ENCODE data around the gene TTC39B.

TTC39B gene

DNA sequence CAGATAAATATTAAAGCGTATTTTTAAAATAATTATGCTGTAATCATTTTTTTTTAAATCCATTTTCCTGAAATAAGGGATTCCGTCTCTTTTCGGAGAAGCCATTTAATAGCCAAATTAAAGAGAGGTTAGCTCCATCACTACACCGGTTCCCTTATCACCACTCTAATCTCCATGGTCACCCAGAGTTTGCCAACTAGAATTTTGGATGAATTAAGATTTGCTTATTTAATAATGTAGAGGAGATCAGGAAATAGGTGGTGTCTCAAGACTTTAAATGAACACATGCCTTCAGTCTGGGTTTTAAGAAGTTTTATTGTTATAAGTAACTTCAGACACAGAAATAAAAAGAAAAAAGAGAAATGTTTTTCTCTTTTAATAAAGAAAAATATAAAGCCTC is 151.7 kb downstream of the TTC39B start:
- no peak for DNase-seq
- in situ Hi-C loops (cut with MboI; ENCODE audit: low pct_unique_long_range_greater_than_20kb, low sequenced_read_pairs), result no loop called here

DNA sequence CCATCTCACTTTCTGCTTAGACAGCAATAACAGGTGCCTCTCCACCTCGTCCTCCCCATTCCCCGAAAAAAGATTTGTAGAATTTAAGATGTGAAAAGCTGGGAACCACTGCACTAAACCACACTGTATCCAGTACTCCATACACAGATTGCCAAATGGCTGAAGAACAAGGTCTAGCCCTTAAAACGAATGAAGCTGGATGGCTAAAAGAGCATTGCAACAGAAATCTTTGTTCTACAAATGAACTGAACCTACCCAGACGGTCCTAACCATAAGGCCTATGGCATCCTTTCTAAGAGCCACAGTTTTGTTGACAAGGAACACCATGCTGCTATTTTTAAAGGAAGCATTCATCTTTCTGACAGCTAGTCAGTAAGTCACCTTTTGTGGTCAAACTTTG is 152.3 kb downstream of the TTC39B start:
- in situ Hi-C loops (cut with MboI; ENCODE audit: low pct_unique_long_range_greater_than_20kb, low sequenced_read_pairs), result no loop called here
- no peak for DNase-seq

DNA sequence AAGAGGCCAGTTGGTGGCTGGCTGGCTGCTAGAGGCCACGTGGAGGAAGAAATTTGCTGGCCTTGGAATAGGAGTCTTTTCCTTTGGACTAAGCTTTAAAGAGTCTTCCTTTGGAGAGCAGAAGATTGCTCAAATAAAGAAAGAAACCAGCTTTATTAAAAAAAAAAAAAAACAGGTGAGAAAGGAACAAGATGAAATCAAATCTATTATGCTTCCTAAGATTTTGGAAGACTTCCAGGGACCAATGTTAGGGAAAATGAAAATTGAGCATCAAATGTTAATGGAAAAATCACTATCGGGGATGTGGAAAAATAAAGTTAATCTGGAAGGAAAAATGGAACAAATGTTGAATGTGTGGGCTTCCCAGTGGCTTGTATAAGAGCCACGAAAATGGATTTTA is 153.1 kb downstream of the TTC39B start:
- DNase-seq, result no peak
- in situ Hi-C loops (cut with MboI; ENCODE audit: low pct_unique_long_range_greater_than_20kb, low sequenced_read_pairs), result no loop called here

DNA sequence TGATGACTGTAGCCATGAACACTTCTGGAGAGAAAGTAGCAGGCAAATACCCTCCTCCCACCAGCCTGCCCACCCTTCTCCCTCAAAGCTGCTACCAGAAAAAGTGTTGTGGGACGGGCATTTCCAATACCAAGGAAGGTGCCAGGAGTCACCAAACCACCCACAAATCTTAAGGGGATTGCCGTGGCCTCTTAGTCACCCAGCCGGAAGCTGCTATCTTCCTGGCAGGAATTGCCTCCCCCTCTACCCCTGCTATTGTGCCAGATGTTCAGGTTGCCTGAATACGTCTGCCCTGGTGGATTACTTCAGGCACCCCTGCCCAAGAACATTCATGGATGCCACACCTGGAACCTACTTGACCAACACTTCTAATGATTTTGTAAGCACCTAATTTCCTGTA is 156.1 kb downstream of the TTC39B start:
- DNase-seq, result no peak
- in situ Hi-C loops (cut with MboI; ENCODE audit: low pct_unique_long_range_greater_than_20kb, low sequenced_read_pairs), result no loop called here

GRCh38 chr9:15149450-15149849 is 157.6 kb downstream of the TTC39B start:
- no peak for DNase-seq
- in situ Hi-C loops (cut with MboI; ENCODE audit: low pct_unique_long_range_greater_than_20kb, low sequenced_read_pairs), result no loop called here

GRCh38 chr9:15146268-15146700 is 160.7 kb downstream of the TTC39B start:
- in situ Hi-C loops (cut with MboI; ENCODE audit: low pct_unique_long_range_greater_than_20kb, low sequenced_read_pairs), result no loop called here
- DNase-seq, result no peak

GRCh38 chr9:15144622-15145061 is 162.4 kb downstream of the TTC39B start:
- in situ Hi-C loops (cut with MboI; ENCODE audit: low pct_unique_long_range_greater_than_20kb, low sequenced_read_pairs), result no loop called here

DNA sequence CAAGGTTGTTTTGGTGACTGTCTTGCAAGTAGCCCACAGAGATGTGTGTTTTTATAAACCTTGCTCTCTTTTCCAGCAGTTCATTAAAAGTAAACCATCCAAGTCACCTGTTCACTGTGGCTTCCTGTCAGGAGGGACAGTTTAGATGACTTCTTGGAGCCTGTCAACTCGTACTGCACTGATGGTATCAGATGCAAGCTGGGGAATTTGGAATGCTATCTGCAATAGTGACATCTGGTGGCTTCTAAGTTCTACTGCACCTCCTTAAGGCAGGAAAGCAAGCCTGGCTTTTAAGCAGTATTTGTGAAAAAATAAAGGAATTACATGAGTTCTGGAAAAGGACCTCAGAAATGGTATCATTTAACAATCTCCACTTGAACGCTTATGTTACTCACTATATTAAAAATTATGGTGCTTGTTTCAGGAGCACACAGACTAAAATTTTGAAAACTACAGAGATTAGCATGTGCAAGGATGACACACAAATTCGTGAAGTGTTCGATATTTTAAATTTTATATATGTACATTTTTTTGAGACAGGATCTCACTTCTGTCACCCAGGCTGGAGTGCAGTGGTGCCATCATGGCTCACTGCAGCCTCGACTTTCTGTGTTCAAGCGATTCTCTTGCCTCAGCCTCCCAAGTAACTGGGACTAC is 164.0 kb downstream of the TTC39B start:
- in situ Hi-C loops (cut with MboI; ENCODE audit: low pct_unique_long_range_greater_than_20kb, low sequenced_read_pairs), result no loop called here
- DNase-seq, result no peak

More at GRCh38 chr9:15144622-15145061, 162.4 kb downstream of the TTC39B start:
- no peak for DNase-seq

GRCh38 chr9:15140051-15140450 is 167.0 kb downstream of the TTC39B start:
- DNase-seq, result no peak
- in situ Hi-C loops (cut with MboI; ENCODE audit: low pct_unique_long_range_greater_than_20kb, low sequenced_read_pairs), result no loop called here

DNA sequence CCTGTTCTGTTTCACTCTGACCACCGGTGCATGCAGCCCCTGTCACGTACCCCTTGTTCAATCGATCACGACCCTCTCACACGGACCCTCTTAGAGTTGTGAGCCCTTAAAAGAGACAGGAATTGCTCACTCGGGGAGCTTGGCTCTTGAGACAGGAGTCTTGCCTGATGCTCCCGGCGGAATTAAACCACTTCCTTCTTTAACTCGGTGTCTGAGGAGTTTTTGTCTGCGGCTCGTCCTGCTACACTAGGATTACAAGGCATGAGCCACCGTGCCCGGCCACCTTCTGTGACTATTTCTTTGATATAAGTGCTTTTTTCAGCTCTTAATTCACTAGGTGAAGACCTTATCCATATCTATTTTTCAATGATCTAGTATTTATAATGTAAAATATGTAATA is 167.5 kb downstream of the TTC39B start:
- no peak for DNase-seq
- in situ Hi-C loops (cut with MboI; ENCODE audit: low pct_unique_long_range_greater_than_20kb, low sequenced_read_pairs), result no loop called here

- DNase-seq, result no peak
- in situ Hi-C loops (cut with MboI; ENCODE audit: low pct_unique_long_range_greater_than_20kb, low sequenced_read_pairs), result no loop called here
Observed at GRCh38 chr9:15138357-15138686, 168.7 kb downstream of the TTC39B start.

- in situ Hi-C loops (cut with MboI; ENCODE audit: low pct_unique_long_range_greater_than_20kb, low sequenced_read_pairs), result no loop called here
- DNase-seq, result no peak
Observed at GRCh38 chr9:15137658-15138356, 169.2 kb downstream of the TTC39B start.

DNA sequence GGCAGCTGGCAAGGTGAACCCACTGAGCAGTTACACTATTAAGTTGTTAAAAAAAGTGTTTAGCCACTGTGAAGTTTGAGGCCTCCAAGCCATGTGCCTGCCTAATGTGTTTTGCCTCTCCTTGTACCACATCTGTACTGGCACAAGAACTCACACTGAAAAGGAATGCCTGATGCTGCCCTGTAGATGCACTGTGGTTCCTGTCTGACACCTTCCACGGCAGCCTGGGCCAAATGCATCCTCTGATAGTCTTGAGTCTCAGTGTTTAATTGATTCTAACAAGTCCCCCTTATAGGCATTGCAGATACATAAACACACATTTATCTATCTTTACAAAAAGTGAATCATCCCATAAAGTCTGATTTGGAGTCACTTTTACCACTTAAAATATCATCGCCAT is 169.9 kb downstream of the TTC39B start:
- no peak for DNase-seq
- in situ Hi-C loops (cut with MboI; ENCODE audit: low pct_unique_long_range_greater_than_20kb, low sequenced_read_pairs), result no loop called here

DNA sequence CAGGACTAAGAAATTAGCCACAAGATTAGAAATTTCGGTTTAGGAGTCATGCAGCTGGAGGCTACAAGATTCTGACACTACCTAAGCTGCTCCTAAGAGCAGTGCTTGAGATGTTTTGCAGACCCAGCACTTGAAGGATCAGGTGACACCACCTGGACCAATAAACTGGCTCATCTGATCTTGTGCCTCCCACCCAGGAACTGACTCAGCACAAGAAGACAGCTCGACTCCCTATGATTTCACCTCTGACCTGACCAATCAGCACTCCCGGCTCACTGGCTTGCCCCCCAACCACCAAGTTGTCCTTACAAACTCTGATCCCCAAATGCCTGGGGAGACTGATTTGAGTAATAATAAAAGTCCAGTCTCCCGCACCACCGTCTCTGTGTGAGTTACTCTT is 170.4 kb downstream of the TTC39B start:
- peak; percentile 4 for DNase-seq
- in situ Hi-C loops (cut with MboI; ENCODE audit: low pct_unique_long_range_greater_than_20kb, low sequenced_read_pairs), result no loop called here

DNA sequence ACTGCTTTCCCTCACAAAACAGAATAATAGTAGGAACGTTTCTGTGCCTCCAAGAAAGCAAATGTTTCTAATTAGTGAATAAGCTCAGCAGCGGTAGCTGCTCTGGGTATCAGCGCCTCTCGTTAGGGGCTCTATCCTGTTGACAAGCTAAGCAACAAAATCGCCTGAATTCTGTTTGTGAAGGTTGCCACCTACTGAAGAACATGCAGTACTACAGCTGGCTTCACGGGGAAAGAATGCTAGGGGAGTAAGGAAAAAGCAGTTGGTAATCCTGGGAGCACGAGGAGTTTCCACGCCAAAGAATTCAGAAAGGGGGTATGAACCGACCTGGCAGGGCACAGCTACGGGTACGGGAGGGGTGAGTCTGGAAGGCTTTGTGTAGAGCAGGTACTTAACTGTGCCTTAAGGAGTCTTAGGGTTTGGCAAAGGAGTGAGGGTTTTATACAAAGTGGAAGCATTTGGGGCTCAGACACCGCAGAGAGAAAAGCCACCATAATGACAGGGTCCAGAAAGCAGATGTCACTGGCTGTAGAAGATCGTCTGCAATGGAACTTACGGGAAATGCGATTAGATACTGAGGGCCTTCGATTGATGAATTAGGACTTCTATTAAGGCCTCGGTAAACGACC is 171.7 kb downstream of the TTC39B start:
- in situ Hi-C loops (cut with MboI; ENCODE audit: low pct_unique_long_range_greater_than_20kb, low sequenced_read_pairs), result no loop called here
- DNase-seq, result peak; percentile 71

DNA sequence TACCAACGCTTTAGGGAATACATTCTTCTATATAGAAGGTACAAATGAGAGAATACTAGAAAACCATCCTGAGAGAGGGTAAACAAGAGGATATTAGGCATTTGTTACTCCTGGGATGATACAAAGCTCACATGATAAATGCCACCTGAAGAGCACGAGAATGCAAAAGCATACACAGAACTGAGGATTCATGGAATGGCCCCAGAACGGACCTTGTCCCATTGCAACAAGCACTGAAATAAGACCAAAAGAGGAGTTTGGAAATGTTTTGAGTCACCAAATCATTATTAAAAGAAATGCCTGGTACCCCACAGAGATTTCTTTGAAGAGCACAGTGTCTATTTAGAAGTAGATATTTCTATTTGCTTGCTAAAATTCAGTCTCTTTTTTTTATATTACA is 173.5 kb downstream of the TTC39B start:
- no peak for DNase-seq
- in situ Hi-C loops (cut with MboI; ENCODE audit: low pct_unique_long_range_greater_than_20kb, low sequenced_read_pairs), result no loop called here

GRCh38 chr9:15132091-15132490 is 174.9 kb downstream of the TTC39B start:
- DNase-seq, result no peak
- in situ Hi-C loops (cut with MboI; ENCODE audit: low pct_unique_long_range_greater_than_20kb, low sequenced_read_pairs), result no loop called here

DNA sequence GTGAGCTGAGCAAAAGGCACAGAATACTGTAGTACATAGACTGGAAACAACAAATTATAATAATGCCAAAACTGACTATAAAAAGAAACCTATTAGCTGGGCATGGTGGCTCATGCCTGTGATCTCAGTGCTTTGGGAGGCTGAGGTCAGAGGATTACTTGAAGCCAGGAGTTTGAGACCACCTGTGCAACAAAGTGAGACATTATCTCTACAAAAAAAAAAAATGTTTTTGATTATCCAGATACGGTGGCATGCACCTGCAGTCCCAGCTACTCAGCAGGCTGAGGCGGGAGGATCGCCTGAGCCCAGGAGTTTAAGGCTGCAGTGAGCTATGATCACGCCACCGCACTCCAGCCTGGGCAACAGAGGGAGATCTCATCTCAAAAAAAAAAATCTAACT is 175.9 kb downstream of the TTC39B start:
- in situ Hi-C loops (cut with MboI; ENCODE audit: low pct_unique_long_range_greater_than_20kb, low sequenced_read_pairs), result no loop called here

GRCh38 chr9:15127831-15128230 is 179.2 kb downstream of the TTC39B start:
- no peak for DNase-seq
- in situ Hi-C loops (cut with MboI; ENCODE audit: low pct_unique_long_range_greater_than_20kb, low sequenced_read_pairs), result no loop called here

More for the DNA sequence above, 175.9 kb downstream of the TTC39B start:
- no peak for DNase-seq

- no peak for DNase-seq
- in situ Hi-C loops (cut with MboI; ENCODE audit: low pct_unique_long_range_greater_than_20kb, low sequenced_read_pairs), result no loop called here
Observed at GRCh38 chr9:15121630-15122029, 185.4 kb downstream of the TTC39B start.
